Measurements from ENCODE around the gene PLAC8L1. TPM values are rescaled to one million over a fixed set of nuclear protein-coding genes. Genes with fewer than 3 reads are reported as not detected.

The PLAC8L1 gene
- total and polyA plus RNA-seq, 4 donors, result 0.39 to 2.4 (median 2.1) TPM; not detected in 1

DNA sequence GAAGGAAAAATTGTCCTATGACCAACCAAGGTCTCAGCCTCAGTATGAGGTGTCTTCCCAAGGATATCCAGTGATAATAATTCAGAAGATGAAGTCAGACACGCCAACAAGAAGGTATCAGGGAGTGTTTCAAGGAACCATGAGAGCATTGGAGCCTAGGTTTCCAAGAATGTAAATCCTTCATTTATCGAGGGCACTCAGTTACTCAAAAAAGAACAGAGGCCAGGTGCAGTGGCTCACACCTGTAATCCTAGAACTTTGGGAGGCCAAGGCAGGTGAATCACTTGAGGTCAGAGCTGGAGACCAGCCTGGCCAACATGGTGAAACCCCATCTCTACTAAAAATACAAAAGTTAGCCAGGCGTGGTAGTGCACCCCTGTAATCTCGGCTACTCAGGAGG is 70.8 kb downstream of the PLAC8L1 start:
- no peak overlapping the region for H3K4me3 ChIP-seq (ENCODE audit: low read depth, low read length)
- no peaks in the 10 kb centered on the region for H3K27me3 ChIP-seq (ENCODE audit: control insufficient read depth, insufficient read depth, low read length)
- no peaks in the 10 kb centered on the region for H3K9me3 ChIP-seq (ENCODE audit: control insufficient read depth, insufficient read depth, low read length)
- no peak for DNase-seq (ENCODE audit: low read depth in 4 of 6, low spot score in 6 of 6)
- WGBS (ENCODE audit: insufficient coverage), result 70% methylated on average over 4 of the region's 4 CpGs
- no peaks in the 10 kb centered on the region for H3K36me3 ChIP-seq (ENCODE audit: control insufficient read depth, insufficient read depth, low read length)
- no peaks in the 10 kb centered on the region for H3K4me1 ChIP-seq (ENCODE audit: control insufficient read depth, insufficient read depth, low read length)
- no peak overlapping the region for H3K27ac ChIP-seq (ENCODE audit: low read depth, low read length)

Small RNAs within 50 kb of the gene (small RNA-seq; reads per million reads assigned to genes)
- not detected for gene AC091959.1 (ENCODE audit: low replicate concordance)

Other genes with a start within 250 kb of the PLAC8L1 start
- gene GRXCR2, start 232.6 kb downstream of the PLAC8L1 start, total RNA-seq, result not detected
- gene GRXCR2, start 232.6 kb downstream of the PLAC8L1 start, polyA plus RNA-seq (ENCODE audit: insufficient read length in 2 of 2), result not detected
- under 1 TPM; 0.30 to 0.94 TPM for gene SH3RF2, start 169.0 kb downstream of the PLAC8L1 start, total RNA-seq
- gene SH3RF2, start 169.0 kb downstream of the PLAC8L1 start, polyA plus RNA-seq (ENCODE audit: insufficient read length in 2 of 2), result under 1 TPM; 0.25 to 0.38 TPM
- gene LARS1, start 77.1 kb upstream of the PLAC8L1 start, total RNA-seq, result 100 to 1,000 TPM in 1 of 2 donors, 10 to 100 TPM in 1; 98.8 to 123 TPM
- 100 to 1,000 TPM; 110 to 115 TPM for gene LARS1, start 77.1 kb upstream of the PLAC8L1 start, polyA plus RNA-seq (ENCODE audit: insufficient read length in 2 of 2)
- 10 to 100 TPM; 18.4 to 33.9 TPM for gene RBM27, start 98.0 kb upstream of the PLAC8L1 start, total RNA-seq
- gene RBM27, start 98.0 kb upstream of the PLAC8L1 start, polyA plus RNA-seq (ENCODE audit: insufficient read length in 2 of 2), result 10 to 100 TPM; 13.0 to 17.6 TPM
- gene POU4F3, start 233.3 kb upstream of the PLAC8L1 start, total RNA-seq, result 1 to 10 TPM in 1 of 2 donors, under 1 TPM in 1; 0.28 to 4.1 TPM
- gene POU4F3, start 233.3 kb upstream of the PLAC8L1 start, polyA plus RNA-seq (ENCODE audit: insufficient read length in 2 of 2), result under 1 TPM; 0.26 to 0.59 TPM